Endothelial cell of umbilical vein (primary cell): ENCODE measurements around the gene HOXD10. TPM values are rescaled to one million over a fixed set of nuclear protein-coding genes. Genes with fewer than 3 reads are reported as not detected.
A peak's percentile ranks its signal among the peaks of the same experiment; 100 is the strongest.

ENCODE experiments used
- BruUV-seq: library from RNA; stranded (reverse); fragments of 400-500 nt; replicated peaks from 2 replicates; lab custom pipeline; 2021; lab: Mats Ljungman, UMichigan
- CTCF ChIA-PET: fragments of 300-600, 350-600 bp; sonication (Branson Sonifier 250); formaldehyde crosslinking; loops from one replicate; lab custom pipeline; 2021; ENCODE audit warnings: antibody characterized with exemption, inconsistent platforms; lab: Charles Lee
- POLR2A ChIA-PET: fragments of 300-600, 350-600 bp; sonication (Branson Sonifier 250); formaldehyde crosslinking; loops from one replicate; lab custom pipeline; 2021; ENCODE audit warnings: antibody characterized with exemption, inconsistent platforms; lab: Charles Lee
- DNase-seq: peaks from one replicate; pipeline ENCODE4 v3.0.0-alpha.2; 2011; ENCODE audit warnings: low read depth, low spot score
- FAIRE-seq: peaks from 2 replicates; lab custom pipeline; 2011; peaks lifted over from hg19 to GRCh38; lab: Jason Lieb, UNC
- H2AFZ ChIP-seq: 2 replicates; pipeline ENCODE4 v1.6.0; 2012; ENCODE audit warnings: low read depth, low read length, control low read depth, inconsistent platforms
- H3K27ac ChIP-seq: 2 replicates; pipeline ENCODE4 v1.5.1; 2011; ENCODE audit warnings: low read depth, mild to moderate bottlenecking, control low read depth, low read length, moderate library complexity; ENCODE audit not compliant: insufficient read depth
- H3K27me3 ChIP-seq, 2 experiments: 2 replicates each; pipeline versions ENCODE4 v1.6.0 to v1.6.1; 2011; ENCODE audit warnings: low read length in 2 of 2, mixed read lengths in 1 of 2; ENCODE audit not compliant: control insufficient read depth in 2 of 2, insufficient read depth in 2 of 2
- H3K36me3 ChIP-seq, 2 experiments: 2 replicates in 1 of 2; 3 replicates in 1 of 2; pipeline ENCODE4 v1.5.1; 2011; ENCODE audit warnings: low read length in 2 of 2, mild to moderate bottlenecking in 1 of 2, moderate library complexity in 1 of 2; ENCODE audit not compliant: control insufficient read depth in 2 of 2, insufficient read depth in 2 of 2; ENCODE audit errors: extremely low read depth in 1 of 2
- H3K4me1 ChIP-seq: 3 replicates; pipeline ENCODE4 v1.5.1; 2011; ENCODE audit warnings: mild to moderate bottlenecking, low read length; ENCODE audit not compliant: control insufficient read depth, insufficient read depth; ENCODE audit errors: extremely low read depth
- H3K4me2 ChIP-seq: 2 replicates; pipeline ENCODE4 v1.6.1; 2011; ENCODE audit warnings: low read length, control low read depth, mixed read lengths; ENCODE audit not compliant: insufficient read depth
- H3K4me3 ChIP-seq, 3 experiments: fragments of 200-600 bp in 1 of 3; sonication (generic), shearing (Covaris generic) in 1 of 3; replicated peaks in 1 of 3; 2 replicates each; pipeline ENCODE4 v1.5.1; 2011 to 2016; ENCODE audit warnings: control low read depth in 3 of 3, low read length in 3 of 3, mild to moderate bottlenecking in 2 of 3, inconsistent platforms in 1 of 3, low read depth in 1 of 3, moderate library complexity in 1 of 3; ENCODE audit not compliant: insufficient read depth in 1 of 3
- H3K79me2 ChIP-seq: 2 replicates; pipeline ENCODE4 v1.6.0; 2012; ENCODE audit warnings: low read length, inconsistent platforms; ENCODE audit not compliant: control insufficient read depth, insufficient read depth
- H3K9ac ChIP-seq: replicated peaks from 2 replicates; pipeline ENCODE3; 2011; ENCODE audit warnings: low read length, control low read depth; ENCODE audit not compliant: insufficient read depth; ENCODE audit errors: extremely low read depth
- H3K9me1 ChIP-seq: replicated peaks from 3 replicates; pipeline ENCODE4 v1.6.0; 2011; ENCODE audit warnings: mild to moderate bottlenecking, low read length; ENCODE audit not compliant: control insufficient read depth, insufficient read depth; ENCODE audit errors: extremely low read depth
- H3K9me3 ChIP-seq: replicated peaks from 2 replicates; pipeline ENCODE4 v1.5.1; 2012; ENCODE audit warnings: low read length, inconsistent platforms; ENCODE audit not compliant: control insufficient read depth, insufficient read depth
- H4K20me1 ChIP-seq: replicated peaks from 2 replicates; pipeline ENCODE3; 2011; ENCODE audit warnings: mild to moderate bottlenecking, low read length; ENCODE audit not compliant: control insufficient read depth, insufficient read depth; ENCODE audit errors: extremely low read depth
- CTCF ChIP-seq, 2 donors: IDR thresholded peaks; 1 replicate in 1 of 2; 2 replicates in 1 of 2; pipeline ENCODE4 v1.5.1; 2011; ENCODE audit warnings: low read length in 2 of 2, mild to moderate bottlenecking in 2 of 2, moderate library complexity in 2 of 2, control low read depth in 1 of 2, inconsistent platforms in 1 of 2, low read depth in 1 of 2; ENCODE audit not compliant: insufficient read depth in 1 of 2; ENCODE audit errors: extremely low read depth in 1 of 2
- EZH2 ChIP-seq: IDR thresholded peaks from 2 replicates; pipeline ENCODE4 v1.6.1; 2012; ENCODE audit warnings: borderline replicate concordance, low read depth, mild to moderate bottlenecking, moderate library complexity, low read length, inconsistent platforms; ENCODE audit not compliant: severe bottlenecking
- FOS ChIP-seq: IDR thresholded peaks from 2 replicates; pipeline ENCODE4 v1.6.1; 2011; ENCODE audit warnings: mild to moderate bottlenecking, low read length, moderate library complexity, borderline replicate concordance; ENCODE audit not compliant: insufficient read depth
- GATA2 ChIP-seq: IDR thresholded peaks from 2 replicates; pipeline ENCODE4 v1.7.0; 2011; ENCODE audit warnings: low read depth, mild to moderate bottlenecking, moderate library complexity, mixed read lengths, low read length; ENCODE audit not compliant: insufficient read length, insufficient read depth
- JUN ChIP-seq: IDR thresholded peaks from 2 replicates; pipeline ENCODE4 v1.6.1; 2011; ENCODE audit warnings: borderline replicate concordance, low read depth; ENCODE audit not compliant: insufficient read length, insufficient read depth
- MAX ChIP-seq: IDR thresholded peaks from 2 replicates; pipeline ENCODE4 v1.6.1; 2011; ENCODE audit not compliant: insufficient read depth, insufficient read length
- MYC ChIP-seq: IDR thresholded peaks from one replicate; pipeline ENCODE4 v1.6.1; 2011; ENCODE audit warnings: mild to moderate bottlenecking, low read depth, low read length
- POLR2A ChIP-seq: IDR thresholded peaks from 2 replicates; pipeline ENCODE4 v1.6.1; 2012; ENCODE audit warnings: low read depth, mild to moderate bottlenecking, control low read depth, low read length
- POLR2AphosphoS5 ChIP-seq: IDR thresholded peaks from 2 replicates; pipeline ENCODE4 v1.6.1; 2012; ENCODE audit warnings: low read depth, mild to moderate bottlenecking, control low read depth, low read length, moderate library complexity; ENCODE audit not compliant: insufficient read depth
- dilution Hi-C: fragments of 300-500 bp; cut with MboI; formaldehyde crosslinking; loops from one replicate; pipeline ENCODE4 v1.15.0; 2019; ENCODE audit warnings: low sequenced_read_pairs; ENCODE audit not compliant: extremely low pct_ligation_motif_present
- intact Hi-C: fragments of 100-400 bp; cut with micrococcal nuclease; formaldehyde crosslinking; loops from one replicate; pipeline ENCODE4 v1.10.0; 2022
- polyA plus RNA-seq, 4 experiments: library from polyadenylated mRNA; depleted of rRNA in 3 of 4; stranded (reverse) in 3 of 4; unstranded in 1 of 4; fragments of >200 nt; gene quantifications; 2 replicates each; pipeline versions ENCODE4 v1.2.1 to v1.2.3, GENCODE V29; 2011 to 2012; ENCODE audit warnings: missing spikeins in 1 of 4
- total RNA-seq: library from RNA; stranded (reverse); gene quantifications from 2 replicates; pipeline ENCODE4 v1.2.3, GENCODE V29; 2021

The HOXD10 gene
- total and polyA plus RNA-seq, 2 donors (not counting 3 experiments of a cell fraction or from before 2014, with no cell fraction given), result not detected

GRCh38 chr2:176067589-176068418, 48.8 kb upstream of the HOXD10 start:
- BruUV-seq, result no TSS peak
- H4K20me1 ChIP-seq, result no peaks in the 10 kb centered on the region
- H3K4me1 ChIP-seq, result peaks cover 5% of the 10 kb centered on the region
- intact Hi-C loops, result no loop called here
- POLR2A ChIA-PET, result no interaction called here
- H2AFZ ChIP-seq, result no peak overlapping the region
- no peaks in the 10 kb centered on the region for H3K9me3 ChIP-seq
- H3K79me2 ChIP-seq, result no peaks in the 10 kb centered on the region
- TF ChIP-seq MAX, result no peak
- TF ChIP-seq GATA2, result no peak
- TF ChIP-seq EZH2, result no peak
- TF ChIP-seq POLR2A, result no peak
- TF ChIP-seq JUN, result no peak
- TF ChIP-seq FOS, result no peak
- no peak for TF ChIP-seq CTCF (IDR thresholded peaks at IDR 0.05; ENCODE audit: extremely low read depth in 1 of 2, insufficient read depth in 1 of 2, low read depth in 1 of 2, low read length in 2 of 2)
- TF ChIP-seq MYC, result no peak
- TF ChIP-seq POLR2AphosphoS5, result no peak
- dilution Hi-C loops, result no loop called here
- CTCF ChIA-PET, result no interaction called here
- no peak for FAIRE-seq
- peak overlapping the region in 1 of 3 experiments; percentile 12 for H3K4me3 ChIP-seq
- DNase-seq, result no peak
- H3K9ac ChIP-seq, result no peak overlapping the region
- peaks cover 78 to 96% of the 10 kb centered on the region in 2 experiments for H3K27me3 ChIP-seq
- H3K36me3 ChIP-seq, result no peaks in the 10 kb centered on the region
- H3K4me2 ChIP-seq, result peak overlapping the region; percentile 30
- H3K9me1 ChIP-seq, result no peaks in the 10 kb centered on the region
- H3K27ac ChIP-seq, result no peak overlapping the region
